GM12892 (cell line): Measurements from ENCODE around the gene CCDC149.

Experiments used
- POLR2A ChIP-seq: IDR thresholded peaks from 2 replicates; pipeline ENCODE4 v1.6.1; 2011; ENCODE audit warnings: low read depth, low read length, control low read depth
- POLR2AphosphoS5 ChIP-seq: IDR thresholded peaks from 2 replicates; pipeline ENCODE4 v1.6.1; 2011; ENCODE audit warnings: low read depth, low read length, control low read depth

DNA sequence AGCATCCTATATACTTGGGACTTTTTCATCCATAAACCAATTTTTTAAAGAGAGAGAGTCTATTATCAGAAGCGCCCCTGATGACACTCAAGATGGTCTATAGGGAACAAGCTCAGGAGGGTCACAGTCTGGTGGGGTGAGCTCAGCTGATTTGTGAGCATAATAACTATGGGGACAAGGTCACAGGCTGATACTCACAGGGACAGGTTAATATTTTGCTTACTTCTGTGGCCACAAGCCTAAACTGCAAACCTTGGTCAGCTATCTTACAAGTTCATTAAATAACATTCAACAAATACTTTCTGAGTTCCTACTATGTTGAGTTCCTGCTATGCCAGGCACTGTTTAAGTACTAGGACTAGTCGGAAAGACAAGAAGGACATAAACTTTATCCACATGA lies 10.2 kb upstream of the CCDC149 start:
- no peak for TF ChIP-seq POLR2A
- TF ChIP-seq POLR2AphosphoS5 = no peak
